H9 (cell line): ENCODE measurements around the gene STARD9. TPM values are rescaled to one million over a fixed set of nuclear protein-coding genes. Genes with fewer than 3 reads are reported as not detected.

Source experiments
- DNase-seq: peaks from one replicate; pipeline ENCODE4 v3.0.0-alpha.2; 2017
- H2AFZ ChIP-seq: one replicate; pipeline ENCODE4 v1.6.1; 2013; ENCODE audit warnings: mild to moderate bottlenecking, low read length, control low read depth, moderate library complexity
- H2AK5ac ChIP-seq: 2 replicates; pipeline ENCODE4 v1.6.1; 2013; ENCODE audit warnings: low read length, control low read depth, mixed read lengths; ENCODE audit not compliant: insufficient read length
- H2BK120ac ChIP-seq: one replicate; pipeline ENCODE4 v1.6.1; 2013; ENCODE audit warnings: low read depth, mild to moderate bottlenecking, low read length, control low read depth, inconsistent platforms; ENCODE audit not compliant: poor library complexity, severe bottlenecking
- H2BK12ac ChIP-seq: 2 replicates; pipeline ENCODE4 v1.6.1; 2013; ENCODE audit warnings: low read length, control low read depth, mixed read lengths, low read depth; ENCODE audit not compliant: insufficient read length
- H2BK15ac ChIP-seq: 2 replicates; pipeline ENCODE4 v1.6.1; 2013; ENCODE audit warnings: low read depth, low read length, control low read depth
- H2BK20ac ChIP-seq: one replicate; pipeline ENCODE4 v1.6.1; 2013; ENCODE audit warnings: low read depth, mild to moderate bottlenecking, low read length, control low read depth, inconsistent platforms; ENCODE audit not compliant: poor library complexity, severe bottlenecking
- H2BK5ac ChIP-seq: 2 replicates; pipeline ENCODE4 v1.6.1; 2013; ENCODE audit warnings: low read length, control low read depth, mixed read lengths; ENCODE audit not compliant: insufficient read length
- H3K14ac ChIP-seq: 2 replicates; pipeline ENCODE4 v1.6.1; 2013; ENCODE audit warnings: low read length, control low read depth; ENCODE audit not compliant: insufficient read depth
- H3K18ac ChIP-seq: 2 replicates; pipeline ENCODE4 v1.6.1; 2013; ENCODE audit warnings: low read depth, mild to moderate bottlenecking, mixed read lengths, low read length, control low read depth; ENCODE audit not compliant: insufficient read length
- H3K23ac ChIP-seq: 2 replicates; pipeline ENCODE4 v1.6.1; 2013; ENCODE audit warnings: low read length, control low read depth, mixed read lengths, low read depth; ENCODE audit not compliant: insufficient read length
- H3K23me2 ChIP-seq: 2 replicates; pipeline ENCODE4 v1.6.1; 2013; ENCODE audit warnings: low read depth, mild to moderate bottlenecking, mixed read lengths, low read length, control low read depth; ENCODE audit not compliant: insufficient read length, poor library complexity, severe bottlenecking
- H3K27ac ChIP-seq: 2 replicates; pipeline ENCODE4 v1.5.1; 2013; ENCODE audit warnings: low read length, control low read depth, mixed read lengths, low read depth; ENCODE audit not compliant: insufficient read length
- H3K27me3 ChIP-seq: 2 replicates; pipeline ENCODE4 v1.6.1; 2013; ENCODE audit warnings: low read length, control low read depth, inconsistent platforms; ENCODE audit not compliant: insufficient read depth
- H3K4ac ChIP-seq: 2 replicates; pipeline ENCODE4 v1.6.1; 2013; ENCODE audit warnings: low read depth, mild to moderate bottlenecking, control low read depth, inconsistent platforms, low read length, moderate library complexity
- H3K4me1 ChIP-seq: 2 replicates; pipeline ENCODE4 v1.6.1; 2013; ENCODE audit warnings: low read length, control low read depth, inconsistent platforms; ENCODE audit not compliant: insufficient read depth
- H3K4me2 ChIP-seq: 2 replicates; pipeline ENCODE4 v1.6.1; 2013; ENCODE audit warnings: low read length, control low read depth, mixed read lengths; ENCODE audit not compliant: insufficient read length, insufficient read depth
- H3K56ac ChIP-seq: 2 replicates; pipeline ENCODE4 v1.6.1; 2013; ENCODE audit warnings: low read depth, mild to moderate bottlenecking, mixed read lengths, low read length, control low read depth; ENCODE audit not compliant: insufficient read length
- H3K79me1 ChIP-seq: 2 replicates; pipeline ENCODE4 v1.6.1; 2013; ENCODE audit warnings: low read depth, mild to moderate bottlenecking, moderate library complexity, low read length, control low read depth, inconsistent platforms; ENCODE audit not compliant: insufficient read depth, poor library complexity, severe bottlenecking
- H3K79me2 ChIP-seq: 2 replicates; pipeline ENCODE4 v1.6.1; 2013; ENCODE audit warnings: low read length, control low read depth, inconsistent platforms; ENCODE audit not compliant: insufficient read depth
- H3K9ac ChIP-seq: 2 replicates; pipeline ENCODE4 v1.6.1; 2013; ENCODE audit warnings: low read length, control low read depth, mixed read lengths; ENCODE audit not compliant: insufficient read length; ENCODE audit errors: extremely low read depth
- H3K9me3 ChIP-seq: one replicate; pipeline ENCODE4 v1.6.1; 2013; ENCODE audit warnings: low read depth, low read length, inconsistent platforms; ENCODE audit not compliant: control insufficient read depth
- H3T11ph ChIP-seq: one replicate; pipeline ENCODE4 v1.6.1; 2013; ENCODE audit warnings: mild to moderate bottlenecking, low read length, control low read depth, inconsistent platforms
- H4K20me1 ChIP-seq: one replicate; pipeline ENCODE4 v1.6.1; 2013; ENCODE audit not compliant: control insufficient read depth, insufficient read length, insufficient read depth
- H4K5ac ChIP-seq: 2 replicates; pipeline ENCODE4 v1.6.1; 2013; ENCODE audit warnings: low read depth, mild to moderate bottlenecking, mixed read lengths, low read length, control low read depth; ENCODE audit not compliant: insufficient read length
- H4K8ac ChIP-seq: replicated peaks from 2 replicates; pipeline ENCODE4 v1.6.1; 2013; ENCODE audit warnings: low read length, control low read depth, mixed read lengths, low read depth; ENCODE audit not compliant: insufficient read length
- H4K91ac ChIP-seq: 2 replicates; pipeline ENCODE4 v1.6.1; 2013; ENCODE audit warnings: low read depth, mild to moderate bottlenecking, moderate library complexity, mixed read lengths, low read length, control low read depth; ENCODE audit not compliant: insufficient read length
- H3K27ac Mint-ChIP-seq, 3 experiments: 2 replicates in 2 of 3; 3 replicates in 1 of 3; pipeline ENCODE4 v1.8.0; 2020 to 2021; ENCODE audit warnings: mixed read lengths in 3 of 3, mild to moderate bottlenecking in 1 of 3, moderate library complexity in 1 of 3
- H3K27me3 Mint-ChIP-seq: 2 replicates; pipeline ENCODE4 v1.8.0; 2021; ENCODE audit warnings: low read depth, mild to moderate bottlenecking, moderate library complexity, mixed read lengths
- H3K36me3 Mint-ChIP-seq, 3 experiments: 2 replicates in 2 of 3; 3 replicates in 1 of 3; pipeline ENCODE4 v1.8.0; 2020 to 2021; ENCODE audit warnings: low read depth in 3 of 3, mixed read lengths in 3 of 3; ENCODE audit not compliant: insufficient read depth in 1 of 3
- H3K4me1 Mint-ChIP-seq, 2 experiments: 2 replicates each; pipeline ENCODE4 v1.8.0; 2020; ENCODE audit warnings: mixed read lengths in 2 of 2
- H3K4me3 Mint-ChIP-seq, 2 experiments: 2 replicates in 1 of 2; 3 replicates in 1 of 2; pipeline ENCODE4 v1.8.0; 2020 to 2021; ENCODE audit warnings: mild to moderate bottlenecking in 2 of 2, mixed read lengths in 2 of 2, moderate library complexity in 1 of 2
- H3K9me3 Mint-ChIP-seq, 2 experiments: 2 replicates in 1 of 2; 3 replicates in 1 of 2; pipeline ENCODE4 v1.8.0; 2020; ENCODE audit warnings: mild to moderate bottlenecking in 2 of 2, mixed read lengths in 2 of 2, moderate library complexity in 1 of 2
- WGBS: extraction: QIAGEN DNeasy Blood & Tissue Kit; methylation state at CpG from one replicate; pipeline ENCODE4 v1.1.7; 2013; ENCODE audit warnings: missing lambda C conversion rate, low lambda C conversion rate, mixed read lengths; ENCODE audit not compliant: insufficient read length; ENCODE audit errors: extremely low coverage; 5-methylcytosine and 5-hydroxymethylcytosine counted together
- total RNA-seq: library from RNA; stranded (reverse); gene quantifications from 2 replicates; pipeline ENCODE4 v1.2.1, GENCODE V29; 2021
- TF ChIP-seq, protein P1 (sequence below): fragments of 200-600 bp; sonication (generic); conservative IDR thresholded peaks from 3 replicates; pipeline ENCODE4 v1.8.0; 2021; ENCODE audit warnings: antibody characterized with exemption, mild to moderate bottlenecking

STARD9 gene
- total RNA-seq, 1 experiment from 2014 or later, result 6.9 TPM

DNA sequence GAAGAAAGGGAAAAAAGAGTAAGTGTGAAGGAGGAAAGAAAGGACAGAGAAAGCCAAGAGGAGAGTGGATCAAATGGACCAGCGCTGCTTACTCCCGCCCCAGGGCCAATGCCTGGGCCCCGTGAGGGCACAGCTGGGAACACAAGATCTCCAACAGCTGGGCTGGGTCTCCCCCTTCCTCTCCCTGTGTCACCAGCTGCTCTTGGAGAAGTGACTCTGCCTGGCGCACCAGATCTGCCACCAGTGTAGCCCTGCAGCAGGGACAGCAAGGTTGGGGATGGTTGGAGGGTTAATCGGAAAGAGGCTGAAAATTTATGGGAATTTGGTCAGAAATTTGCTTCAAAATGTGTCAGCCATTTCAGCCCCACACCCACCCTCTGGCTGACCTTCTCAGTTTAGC is 153.2 kb downstream of the STARD9 start:
- no peaks in the 10 kb centered on the region for H3K27me3 Mint-ChIP-seq
- DNase-seq, result no peak
- H4K8ac ChIP-seq, result no peak overlapping the region
- H3K79me2 ChIP-seq, result no peaks in the 10 kb centered on the region
- no peak overlapping the region for H3K4me3 Mint-ChIP-seq
- H3T11ph ChIP-seq, result no peak overlapping the region
- H2BK15ac ChIP-seq, result no peak overlapping the region
- no peak overlapping the region for H2BK120ac ChIP-seq
- H2BK5ac ChIP-seq, result no peak overlapping the region
- H4K5ac ChIP-seq, result no peak overlapping the region
- H2AFZ ChIP-seq, result no peak overlapping the region
- no peaks in the 10 kb centered on the region for H3K27me3 ChIP-seq
- no peak overlapping the region for H3K27ac ChIP-seq
- no peak overlapping the region for H3K18ac ChIP-seq
- peaks cover 36 to 87% (median 81%) of the 10 kb centered on the region in 3 experiments for H3K36me3 Mint-ChIP-seq
- no peak overlapping the region for H3K14ac ChIP-seq
- no peaks in the 10 kb centered on the region for H3K9me3 ChIP-seq
- H2AK5ac ChIP-seq, result no peak overlapping the region
- no peak overlapping the region for H3K9ac ChIP-seq
- no peaks in the 10 kb centered on the region for H4K20me1 ChIP-seq
- TF ChIP-seq, protein P1, sequence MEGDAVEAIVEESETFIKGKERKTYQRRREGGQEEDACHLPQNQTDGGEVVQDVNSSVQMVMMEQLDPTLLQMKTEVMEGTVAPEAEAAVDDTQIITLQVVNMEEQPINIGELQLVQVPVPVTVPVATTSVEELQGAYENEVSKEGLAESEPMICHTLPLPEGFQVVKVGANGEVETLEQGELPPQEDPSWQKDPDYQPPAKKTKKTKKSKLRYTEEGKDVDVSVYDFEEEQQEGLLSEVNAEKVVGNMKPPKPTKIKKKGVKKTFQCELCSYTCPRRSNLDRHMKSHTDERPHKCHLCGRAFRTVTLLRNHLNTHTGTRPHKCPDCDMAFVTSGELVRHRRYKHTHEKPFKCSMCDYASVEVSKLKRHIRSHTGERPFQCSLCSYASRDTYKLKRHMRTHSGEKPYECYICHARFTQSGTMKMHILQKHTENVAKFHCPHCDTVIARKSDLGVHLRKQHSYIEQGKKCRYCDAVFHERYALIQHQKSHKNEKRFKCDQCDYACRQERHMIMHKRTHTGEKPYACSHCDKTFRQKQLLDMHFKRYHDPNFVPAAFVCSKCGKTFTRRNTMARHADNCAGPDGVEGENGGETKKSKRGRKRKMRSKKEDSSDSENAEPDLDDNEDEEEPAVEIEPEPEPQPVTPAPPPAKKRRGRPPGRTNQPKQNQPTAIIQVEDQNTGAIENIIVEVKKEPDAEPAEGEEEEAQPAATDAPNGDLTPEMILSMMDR, result no peak
- no peak overlapping the region for H3K23ac ChIP-seq
- H3K27ac Mint-ChIP-seq, result peak overlapping the region in 1 of 3 experiments; percentile 66; a peak in 3 of 7 replicates
- H3K4me1 ChIP-seq, result no peaks in the 10 kb centered on the region
- H3K56ac ChIP-seq, result no peak overlapping the region
- H3K4me1 Mint-ChIP-seq, result peaks cover 5 to 18% of the 10 kb centered on the region in 2 experiments; a peak in 2 of 4 replicates
- H4K91ac ChIP-seq, result no peak overlapping the region
- no peaks in the 10 kb centered on the region for H3K79me1 ChIP-seq
- H3K9me3 Mint-ChIP-seq, result no peaks in the 10 kb centered on the region
- H3K23me2 ChIP-seq, result no peaks in the 10 kb centered on the region
- H2BK20ac ChIP-seq, result no peak overlapping the region
- no peak overlapping the region for H2BK12ac ChIP-seq
- no CpG with 5 or more reads among the region's 5 CpGs for WGBS
- H3K4ac ChIP-seq, result no peak overlapping the region
- no peak overlapping the region for H3K4me2 ChIP-seq
